Lower lobe of right lung (tissue), 2 donors: ENCODE data around the gene LRRC58. TPM values are rescaled to one million over a fixed set of nuclear protein-coding genes. Genes with fewer than 3 reads are reported as not detected.

Source experiments
- ATAC-seq, 2 donors: fragments of 200-7000 bp; cut with Tn5 transposase; one replicate each; pipeline ENCODE4 v1.9.1; 2020 to 2022; ENCODE audit warnings: mild to moderate bottlenecking in 2 of 2, moderate library complexity in 2 of 2
- DNase-seq: peaks from one replicate; pipeline ENCODE4 v3.0.0-alpha.2; 2020
- H3K27ac ChIP-seq: fragments of 200-600 bp; one replicate; pipeline ENCODE4 v1.8.0; 2022
- H3K27me3 ChIP-seq: fragments of 200-600 bp; one replicate; pipeline ENCODE4 v1.8.0; 2022; ENCODE audit warnings: low read depth
- H3K36me3 ChIP-seq: fragments of 200-600 bp; one replicate; pipeline ENCODE4 v1.8.0; 2022; ENCODE audit warnings: mild to moderate bottlenecking
- H3K4me1 ChIP-seq: fragments of 200-600 bp; one replicate; pipeline ENCODE4 v1.8.0; 2022
- H3K4me3 ChIP-seq: fragments of 200-600 bp; one replicate; pipeline ENCODE4 v1.8.0; 2022; ENCODE audit warnings: mild to moderate bottlenecking
- H3K9me3 ChIP-seq: fragments of 200-600 bp; one replicate; pipeline ENCODE4 v1.8.0; 2022
- CTCF ChIP-seq: fragments of 200-600 bp; IDR thresholded peaks from one replicate; pipeline ENCODE4 v1.8.0; 2022; ENCODE audit warnings: antibody characterized with exemption, mild to moderate bottlenecking
- intact Hi-C: fragments of 100-400 bp; cut with DNase I; formaldehyde crosslinking; loops from one replicate; pipeline ENCODE4 v1.11.0; 2022
- total RNA-seq: library from RNA; stranded (reverse); fragmentation: NEBNext Ultra II Directional; extraction: Animal tissue kit (Norgen Biotek cat#: 25700); gene quantifications from one replicate; pipeline ENCODE4 v1.2.1, GENCODE V29; 2021
- donor health status: DM: no; HTN: yes; CAD: no; lungs with severe emphysema.

The LRRC58 gene
- total RNA-seq, 1 donor from 2014 or later, result 19.5 TPM

- DNase-seq (no peak), ATAC-seq (no peak)
- Histone ChIP-seq H3K27ac (no peak overlapping the region), H3K9me3 (no peaks in the 10 kb centered on the region), H3K4me3 (no peak overlapping the region), H3K27me3 (no peaks in the 10 kb centered on the region), H3K4me1 (peaks cover 23% of the 10 kb centered on the region), H3K36me3 (no peaks in the 10 kb centered on the region)
- no peak for TF ChIP-seq CTCF
- intact Hi-C loops, result no loop called here
Observed at GRCh38 chr3:120352017-120352416, 2.9 kb upstream of the LRRC58 start.

- H3K9me3 ChIP-seq, result no peaks in the 10 kb centered on the region
- H3K27ac ChIP-seq, result peak overlapping the region; percentile 92
- ATAC-seq, result peak in 1 of 2 donors; percentile 40
- H3K27me3 ChIP-seq, result no peaks in the 10 kb centered on the region
- no peak for TF ChIP-seq CTCF
- intact Hi-C loops, result no loop called here
- no peaks in the 10 kb centered on the region for H3K36me3 ChIP-seq
- DNase-seq, result peak; percentile 45
- peak overlapping the region; percentile 76 for H3K4me3 ChIP-seq
- peaks cover 38% of the 10 kb centered on the region for H3K4me1 ChIP-seq
Observed at GRCh38 chr3:120350401-120350941, 1.3 kb upstream of the LRRC58 start.

GRCh38 chr3:120349855-120350125, 636 bp upstream of the LRRC58 start:
- ATAC-seq, result no peak
- intact Hi-C loops, result no loop called here
- H3K27ac ChIP-seq, result peak overlapping the region; percentile 92

GRCh38 chr3:120348065-120348990, 826 bp downstream of the LRRC58 start:
- H3K9me3 ChIP-seq, result no peaks in the 10 kb centered on the region
- peak overlapping the region; percentile 76 for H3K4me3 ChIP-seq
- intact Hi-C loops, result no loop called here
- H3K4me1 ChIP-seq, result peaks cover 52% of the 10 kb centered on the region
- H3K27me3 ChIP-seq, result no peaks in the 10 kb centered on the region
- peak overlapping the region; percentile 92 for H3K27ac ChIP-seq
- ATAC-seq, result peak in 1 of 2 donors; percentile 79
- no peak for TF ChIP-seq CTCF
- H3K36me3 ChIP-seq, result no peaks in the 10 kb centered on the region
- no peak for DNase-seq

More at GRCh38 chr3:120349855-120350125, 636 bp upstream of the LRRC58 start:
- DNase-seq, result no peak
- Histone ChIP-seq H3K9me3 (no peaks in the 10 kb centered on the region), H3K4me1 (peaks cover 45% of the 10 kb centered on the region), H3K4me3 (peak overlapping the region; percentile 76), H3K27me3 (no peaks in the 10 kb centered on the region), H3K36me3 (no peaks in the 10 kb centered on the region)
- TF ChIP-seq CTCF, result no peak

GRCh38 chr3:120344349-120344748, 4.8 kb downstream of the LRRC58 start:
- H3K27ac ChIP-seq, result no peak overlapping the region
- no peak for TF ChIP-seq CTCF
- H3K36me3 ChIP-seq, result no peaks in the 10 kb centered on the region
- DNase-seq, result no peak
- peaks cover 40% of the 10 kb centered on the region for H3K4me1 ChIP-seq
- H3K9me3 ChIP-seq, result peaks cover 2% of the 10 kb centered on the region
- no peak for ATAC-seq
- intact Hi-C loops, result no loop called here
- H3K27me3 ChIP-seq, result no peaks in the 10 kb centered on the region
- no peak overlapping the region for H3K4me3 ChIP-seq
